Calu3 (cell line): ENCODE data around the gene ARMC3. TPM values are rescaled to one million over a fixed set of nuclear protein-coding genes. Genes with fewer than 3 reads are reported as not detected.

ENCODE experiments used
- BruUV-seq: library from RNA; stranded (reverse); fragments of 400-500 nt; replicated peaks from 2 replicates; lab custom pipeline; 2021; lab: Mats Ljungman, UMichigan
- CTCF ChIA-PET: fragments of 300-600 bp; sonication (Branson Sonifier 250); formaldehyde crosslinking; loops from one replicate; lab custom pipeline; 2022; ENCODE audit warnings: antibody characterized with exemption; lab: Charles Lee
- DNase-seq: peaks from one replicate; pipeline ENCODE4 v3.0.0; 2022
- H3K27ac Mint-ChIP-seq: one replicate; pipeline ENCODE4 v1.8.0; 2022; ENCODE audit warnings: mixed read lengths; ENCODE audit not compliant: unreplicated experiment
- H3K27me3 Mint-ChIP-seq: one replicate; pipeline ENCODE4 v1.8.0; 2022; ENCODE audit warnings: mixed read lengths; ENCODE audit not compliant: unreplicated experiment
- H3K36me3 Mint-ChIP-seq: one replicate; pipeline ENCODE4 v1.8.0; 2022; ENCODE audit warnings: mild to moderate bottlenecking, moderate library complexity, mixed read lengths; ENCODE audit not compliant: insufficient read depth, unreplicated experiment
- H3K4me1 Mint-ChIP-seq: one replicate; pipeline ENCODE4 v1.8.0; 2022; ENCODE audit warnings: mild to moderate bottlenecking, low read depth, mixed read lengths; ENCODE audit not compliant: unreplicated experiment
- H3K4me3 Mint-ChIP-seq: one replicate; pipeline ENCODE4 v1.8.0; 2022; ENCODE audit warnings: mild to moderate bottlenecking, low read depth, moderate library complexity, mixed read lengths; ENCODE audit not compliant: unreplicated experiment
- H3K9me3 Mint-ChIP-seq: one replicate; pipeline ENCODE4 v1.8.0; 2022; ENCODE audit warnings: low read depth, mixed read lengths; ENCODE audit not compliant: unreplicated experiment
- intact Hi-C: fragments of 100-400 bp; cut with micrococcal nuclease; formaldehyde crosslinking; loops from one replicate; pipeline ENCODE4 v1.10.0; 2022; ENCODE audit not compliant: unreplicated experiment
- total RNA-seq: library from RNA; stranded (reverse); gene quantifications from 2 replicates; pipeline ENCODE4 v1.2.3, GENCODE V29; 2022
- TF ChIP-seq, protein P1 (sequence below): fragments of 200-600 bp; IDR thresholded peaks from one replicate; pipeline ENCODE4 v1.8.0; 2022; ENCODE audit warnings: antibody characterized with exemption; ENCODE audit not compliant: unreplicated experiment

ARMC3 gene
- total RNA-seq, 1 experiment from 2014 or later, result 0.97 TPM

GRCh38 chr10:22993314-22993713, 65.5 kb downstream of the ARMC3 start:
- CTCF ChIA-PET, result interaction anchor here (1.0 kb wide), 2 partner anchors 11 to 23 kb away, joined by 3 read pairs; no protein-coding TSS in a partner anchor
- H3K9me3 Mint-ChIP-seq, result no peaks in the 10 kb centered on the region
- intact Hi-C loops, result no loop called here
- no peaks in the 10 kb centered on the region for H3K36me3 Mint-ChIP-seq
- no peaks in the 10 kb centered on the region for H3K4me1 Mint-ChIP-seq
- no peak for DNase-seq
- no TSS peak for BruUV-seq
- no peak overlapping the region for H3K27ac Mint-ChIP-seq
- no peak overlapping the region for H3K4me3 Mint-ChIP-seq
- peaks cover 22% of the 10 kb centered on the region for H3K27me3 Mint-ChIP-seq
- TF ChIP-seq, protein P1, sequence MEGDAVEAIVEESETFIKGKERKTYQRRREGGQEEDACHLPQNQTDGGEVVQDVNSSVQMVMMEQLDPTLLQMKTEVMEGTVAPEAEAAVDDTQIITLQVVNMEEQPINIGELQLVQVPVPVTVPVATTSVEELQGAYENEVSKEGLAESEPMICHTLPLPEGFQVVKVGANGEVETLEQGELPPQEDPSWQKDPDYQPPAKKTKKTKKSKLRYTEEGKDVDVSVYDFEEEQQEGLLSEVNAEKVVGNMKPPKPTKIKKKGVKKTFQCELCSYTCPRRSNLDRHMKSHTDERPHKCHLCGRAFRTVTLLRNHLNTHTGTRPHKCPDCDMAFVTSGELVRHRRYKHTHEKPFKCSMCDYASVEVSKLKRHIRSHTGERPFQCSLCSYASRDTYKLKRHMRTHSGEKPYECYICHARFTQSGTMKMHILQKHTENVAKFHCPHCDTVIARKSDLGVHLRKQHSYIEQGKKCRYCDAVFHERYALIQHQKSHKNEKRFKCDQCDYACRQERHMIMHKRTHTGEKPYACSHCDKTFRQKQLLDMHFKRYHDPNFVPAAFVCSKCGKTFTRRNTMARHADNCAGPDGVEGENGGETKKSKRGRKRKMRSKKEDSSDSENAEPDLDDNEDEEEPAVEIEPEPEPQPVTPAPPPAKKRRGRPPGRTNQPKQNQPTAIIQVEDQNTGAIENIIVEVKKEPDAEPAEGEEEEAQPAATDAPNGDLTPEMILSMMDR, result no peak

GRCh38 chr10:22997096-22997495, 69.2 kb downstream of the ARMC3 start:
- CTCF ChIA-PET, result no interaction called here

GRCh38 chr10:22998091-22998490, 70.2 kb downstream of the ARMC3 start:
- Mint-ChIP-seq H3K4me1 (no peaks in the 10 kb centered on the region), H3K27ac (no peak overlapping the region), H3K9me3 (no peaks in the 10 kb centered on the region), H3K27me3 (peaks cover 6% of the 10 kb centered on the region), H3K36me3 (no peaks in the 10 kb centered on the region), H3K4me3 (no peak overlapping the region)
- intact Hi-C loops, result no loop called here
- TF ChIP-seq, protein P1, result no peak
- no TSS peak for BruUV-seq
- DNase-seq, result no peak
- CTCF ChIA-PET, result interaction anchor here (0.5 kb wide), 1 partner anchor 515 kb away, joined by 3 read pairs; no protein-coding TSS in a partner anchor

More at GRCh38 chr10:22997096-22997495, 69.2 kb downstream of the ARMC3 start:
- Mint-ChIP-seq H3K4me1 (no peaks in the 10 kb centered on the region), H3K4me3 (no peak overlapping the region), H3K27ac (no peak overlapping the region), H3K36me3 (no peaks in the 10 kb centered on the region), H3K9me3 (no peaks in the 10 kb centered on the region), H3K27me3 (peaks cover 9% of the 10 kb centered on the region)
- intact Hi-C loops, result no loop called here
- TF ChIP-seq, protein P1, result no peak
- no TSS peak for BruUV-seq
- peak; percentile 4 for DNase-seq

DNA sequence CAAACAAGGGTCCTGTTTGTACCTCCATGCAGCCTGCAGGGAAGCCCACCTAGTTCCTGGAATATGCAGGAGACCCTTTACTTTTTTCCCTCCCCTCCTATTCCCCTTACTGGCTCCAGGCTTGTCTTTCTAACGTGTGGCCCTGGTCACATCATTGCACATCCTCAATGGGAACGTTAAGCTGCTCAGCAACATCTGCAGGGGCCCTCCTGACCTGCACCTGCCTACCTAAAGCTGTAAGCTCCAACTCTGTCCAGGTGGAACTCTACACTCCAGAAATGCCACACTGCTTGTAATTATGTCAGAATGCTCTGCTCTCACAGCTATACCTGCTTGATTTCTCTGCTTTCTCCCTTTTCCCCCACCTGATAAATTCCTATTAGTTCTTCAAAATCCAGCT, 72.1 kb downstream of the ARMC3 start:
- CTCF ChIA-PET, result no interaction called here
- Mint-ChIP-seq H3K27ac (no peak overlapping the region), H3K27me3 (no peaks in the 10 kb centered on the region), H3K9me3 (no peaks in the 10 kb centered on the region), H3K36me3 (no peaks in the 10 kb centered on the region), H3K4me1 (no peaks in the 10 kb centered on the region), H3K4me3 (no peak overlapping the region)
- BruUV-seq, result no TSS peak
- TF ChIP-seq, protein P1, result no peak
- no peak for DNase-seq
- intact Hi-C loops, result no loop called here
